ENCODE data around the gene CLSTN2. TPM values are rescaled to one million over a fixed set of nuclear protein-coding genes. Genes with fewer than 3 reads are reported as not detected.

CLSTN2 gene
- total and polyA plus RNA-seq, 2 of the 13 experiments (the other 11 are each of a cell fraction or from before 2014, with no cell fraction given): not detected

GRCh38 chr3:140242818-140243276 lies 307.9 kb downstream of the CLSTN2 start:
- ChIA-PET POLR2A (no interaction called here), CTCF (ENCODE audit: low intra/inter-chr PET ratio, low total read pairs) (no interaction called here)
- no peak overlapping the region for H2AFZ ChIP-seq (ENCODE audit: low read length)
- H3K4me2 ChIP-seq (ENCODE audit: low read depth, low read length): no peak overlapping the region
- intact Hi-C loops (cut with micrococcal nuclease; ENCODE audit: unreplicated experiment): loop anchor here (5.0 kb wide), 1 partner anchor 1306 kb away; no protein-coding TSS in a partner anchor
- in situ Hi-C loops (cut with HindIII; ENCODE audit: extremely low pct_ligation_motif_present, low pct_unique_long_range_greater_than_20kb): no loop called here
- H4K20me1 ChIP-seq (ENCODE audit: insufficient read depth, low read length): no peaks in the 10 kb centered on the region
- H3K9me3 ChIP-seq (ENCODE audit: low read length): no peaks in the 10 kb centered on the region
- H3K27ac ChIP-seq (ENCODE audit: extremely low read length, insufficient read depth, low read length): no peak overlapping the region
- 35% methylated on average over 3 of the region's 5 CpGs for WGBS (ENCODE audit: low lambda C conversion rate)
- no peak for DNase-seq (ENCODE audit: low spot score)
- H3K9ac ChIP-seq (ENCODE audit: insufficient read depth, low read depth, low read length): no peak overlapping the region
- H3K79me2 ChIP-seq (ENCODE audit: insufficient read depth, low read length): no peaks in the 10 kb centered on the region
- ATAC-seq: no peak
- FAIRE-seq: no peak
- BruUV-seq (replicated peaks): no TSS peak
- H3K36me3 ChIP-seq (replicated peaks in 1 of 2; ENCODE audit: control insufficient read depth in 1 of 2, insufficient read depth in 2 of 2, low read length in 2 of 2): no peaks in the 10 kb centered on the region
- no peak overlapping the region for H3K4me3 ChIP-seq (replicated peaks in 1 of 3; ENCODE audit: insufficient read depth in 1 of 3, low read depth in 2 of 3, low read length in 3 of 3)
- TF ChIP-seq, protein P1, sequence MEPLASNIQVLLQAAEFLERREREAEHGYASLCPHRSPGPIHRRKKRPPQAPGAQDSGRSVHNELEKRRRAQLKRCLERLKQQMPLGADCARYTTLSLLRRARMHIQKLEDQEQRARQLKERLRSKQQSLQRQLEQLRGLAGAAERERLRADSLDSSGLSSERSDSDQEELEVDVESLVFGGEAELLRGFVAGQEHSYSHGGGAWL (CRISPR knock-in tag; IDR thresholded peaks at IDR 0.05): no peak
- TF ChIP-seq ZFP1 (CRISPR knock-in tag; IDR thresholded peaks at IDR 0.05) (no peak), ZNF652 (CRISPR knock-in tag; IDR thresholded peaks at IDR 0.05; ENCODE audit: borderline replicate concordance, low read depth) (no peak)
- H3K27me3 ChIP-seq (ENCODE audit: control insufficient read depth in 1 of 2, insufficient read depth in 2 of 2, low read length in 2 of 2): no peaks in the 10 kb centered on the region
- no peaks in the 10 kb centered on the region for H3K4me1 ChIP-seq (ENCODE audit: insufficient read depth, low read length)

DNA sequence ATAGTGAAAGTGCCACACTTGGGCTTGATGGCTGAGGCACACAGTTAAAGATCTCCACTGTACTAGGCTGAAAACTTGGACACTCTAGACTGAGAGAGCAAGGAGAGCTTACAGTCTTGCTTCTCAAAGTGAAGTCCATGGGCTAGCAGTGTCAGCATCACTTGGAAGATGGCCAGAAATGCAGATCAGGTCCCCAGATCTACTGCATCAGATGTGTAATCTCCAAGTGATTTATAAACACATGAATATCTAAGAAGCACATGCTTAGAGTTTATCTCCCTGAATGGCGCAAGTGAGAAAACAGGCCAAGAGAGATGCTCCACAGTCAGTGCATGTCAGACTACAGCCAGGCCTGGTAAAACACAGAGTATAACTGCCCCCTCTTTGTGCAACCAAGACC lies 308.6 kb downstream of the CLSTN2 start:
- FAIRE-seq (no peak), DNase-seq (ENCODE audit: low spot score) (no peak), ATAC-seq (no peak)
- H4K20me1 ChIP-seq (ENCODE audit: insufficient read depth, low read length): no peaks in the 10 kb centered on the region
- BruUV-seq (replicated peaks): no TSS peak
- intact Hi-C loops (cut with micrococcal nuclease; ENCODE audit: unreplicated experiment) (loop anchor here (5.0 kb wide), 1 partner anchor 1306 kb away; no protein-coding TSS in a partner anchor), in situ Hi-C loops (cut with HindIII; ENCODE audit: extremely low pct_ligation_motif_present, low pct_unique_long_range_greater_than_20kb) (no loop called here)
- H2AFZ ChIP-seq (ENCODE audit: low read length): no peak overlapping the region
- no peak overlapping the region for H3K9ac ChIP-seq (ENCODE audit: insufficient read depth, low read depth, low read length)
- WGBS (ENCODE audit: low lambda C conversion rate): 33% methylated on average over 1 of the region's 1 CpG
- POLR2A ChIA-PET: no interaction called here
- no peak overlapping the region for H3K27ac ChIP-seq (ENCODE audit: extremely low read length, insufficient read depth, low read length)
- H3K9me3 ChIP-seq (ENCODE audit: low read length): no peaks in the 10 kb centered on the region
- CTCF ChIA-PET (ENCODE audit: low intra/inter-chr PET ratio, low total read pairs): no interaction called here
- no peaks in the 10 kb centered on the region for H3K36me3 ChIP-seq (replicated peaks in 1 of 2; ENCODE audit: control insufficient read depth in 1 of 2, insufficient read depth in 2 of 2, low read length in 2 of 2)
- H3K4me1 ChIP-seq (ENCODE audit: insufficient read depth, low read length): no peaks in the 10 kb centered on the region
- H3K79me2 ChIP-seq (ENCODE audit: insufficient read depth, low read length): no peaks in the 10 kb centered on the region
- H3K4me2 ChIP-seq (ENCODE audit: low read depth, low read length): no peak overlapping the region
- H3K27me3 ChIP-seq (ENCODE audit: control insufficient read depth in 1 of 2, insufficient read depth in 2 of 2, low read length in 2 of 2): no peaks in the 10 kb centered on the region
- H3K4me3 ChIP-seq (replicated peaks in 1 of 3; ENCODE audit: insufficient read depth in 1 of 3, low read depth in 2 of 3, low read length in 3 of 3): no peak overlapping the region
- TF ChIP-seq, protein P2, sequence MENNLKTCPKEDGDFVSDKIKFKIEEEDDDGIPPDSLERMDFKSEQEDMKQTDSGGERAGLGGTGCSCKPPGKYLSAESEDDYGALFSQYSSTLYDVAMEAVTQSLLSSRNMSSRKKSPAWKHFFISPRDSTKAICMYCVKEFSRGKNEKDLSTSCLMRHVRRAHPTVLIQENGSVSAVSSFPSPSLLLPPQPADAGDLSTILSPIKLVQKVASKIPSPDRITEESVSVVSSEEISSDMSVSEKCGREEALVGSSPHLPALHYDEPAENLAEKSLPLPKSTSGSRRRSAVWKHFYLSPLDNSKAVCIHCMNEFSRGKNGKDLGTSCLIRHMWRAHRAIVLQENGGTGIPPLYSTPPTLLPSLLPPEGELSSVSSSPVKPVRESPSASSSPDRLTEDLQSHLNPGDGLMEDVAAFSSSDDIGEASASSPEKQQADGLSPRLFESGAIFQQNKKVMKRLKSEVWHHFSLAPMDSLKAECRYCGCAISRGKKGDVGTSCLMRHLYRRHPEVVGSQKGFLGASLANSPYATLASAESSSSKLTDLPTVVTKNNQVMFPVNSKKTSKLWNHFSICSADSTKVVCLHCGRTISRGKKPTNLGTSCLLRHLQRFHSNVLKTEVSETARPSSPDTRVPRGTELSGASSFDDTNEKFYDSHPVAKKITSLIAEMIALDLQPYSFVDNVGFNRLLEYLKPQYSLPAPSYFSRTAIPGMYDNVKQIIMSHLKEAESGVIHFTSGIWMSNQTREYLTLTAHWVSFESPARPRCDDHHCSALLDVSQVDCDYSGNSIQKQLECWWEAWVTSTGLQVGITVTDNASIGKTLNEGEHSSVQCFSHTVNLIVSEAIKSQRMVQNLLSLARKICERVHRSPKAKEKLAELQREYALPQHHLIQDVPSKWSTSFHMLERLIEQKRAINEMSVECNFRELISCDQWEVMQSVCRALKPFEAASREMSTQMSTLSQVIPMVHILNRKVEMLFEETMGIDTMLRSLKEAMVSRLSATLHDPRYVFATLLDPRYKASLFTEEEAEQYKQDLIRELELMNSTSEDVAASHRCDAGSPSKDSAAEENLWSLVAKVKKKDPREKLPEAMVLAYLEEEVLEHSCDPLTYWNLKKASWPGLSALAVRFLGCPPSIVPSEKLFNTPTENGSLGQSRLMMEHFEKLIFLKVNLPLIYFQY (CRISPR knock-in tag; IDR thresholded peaks at IDR 0.05; ENCODE audit: borderline replicate concordance): no peak
- TF ChIP-seq, protein P3, sequence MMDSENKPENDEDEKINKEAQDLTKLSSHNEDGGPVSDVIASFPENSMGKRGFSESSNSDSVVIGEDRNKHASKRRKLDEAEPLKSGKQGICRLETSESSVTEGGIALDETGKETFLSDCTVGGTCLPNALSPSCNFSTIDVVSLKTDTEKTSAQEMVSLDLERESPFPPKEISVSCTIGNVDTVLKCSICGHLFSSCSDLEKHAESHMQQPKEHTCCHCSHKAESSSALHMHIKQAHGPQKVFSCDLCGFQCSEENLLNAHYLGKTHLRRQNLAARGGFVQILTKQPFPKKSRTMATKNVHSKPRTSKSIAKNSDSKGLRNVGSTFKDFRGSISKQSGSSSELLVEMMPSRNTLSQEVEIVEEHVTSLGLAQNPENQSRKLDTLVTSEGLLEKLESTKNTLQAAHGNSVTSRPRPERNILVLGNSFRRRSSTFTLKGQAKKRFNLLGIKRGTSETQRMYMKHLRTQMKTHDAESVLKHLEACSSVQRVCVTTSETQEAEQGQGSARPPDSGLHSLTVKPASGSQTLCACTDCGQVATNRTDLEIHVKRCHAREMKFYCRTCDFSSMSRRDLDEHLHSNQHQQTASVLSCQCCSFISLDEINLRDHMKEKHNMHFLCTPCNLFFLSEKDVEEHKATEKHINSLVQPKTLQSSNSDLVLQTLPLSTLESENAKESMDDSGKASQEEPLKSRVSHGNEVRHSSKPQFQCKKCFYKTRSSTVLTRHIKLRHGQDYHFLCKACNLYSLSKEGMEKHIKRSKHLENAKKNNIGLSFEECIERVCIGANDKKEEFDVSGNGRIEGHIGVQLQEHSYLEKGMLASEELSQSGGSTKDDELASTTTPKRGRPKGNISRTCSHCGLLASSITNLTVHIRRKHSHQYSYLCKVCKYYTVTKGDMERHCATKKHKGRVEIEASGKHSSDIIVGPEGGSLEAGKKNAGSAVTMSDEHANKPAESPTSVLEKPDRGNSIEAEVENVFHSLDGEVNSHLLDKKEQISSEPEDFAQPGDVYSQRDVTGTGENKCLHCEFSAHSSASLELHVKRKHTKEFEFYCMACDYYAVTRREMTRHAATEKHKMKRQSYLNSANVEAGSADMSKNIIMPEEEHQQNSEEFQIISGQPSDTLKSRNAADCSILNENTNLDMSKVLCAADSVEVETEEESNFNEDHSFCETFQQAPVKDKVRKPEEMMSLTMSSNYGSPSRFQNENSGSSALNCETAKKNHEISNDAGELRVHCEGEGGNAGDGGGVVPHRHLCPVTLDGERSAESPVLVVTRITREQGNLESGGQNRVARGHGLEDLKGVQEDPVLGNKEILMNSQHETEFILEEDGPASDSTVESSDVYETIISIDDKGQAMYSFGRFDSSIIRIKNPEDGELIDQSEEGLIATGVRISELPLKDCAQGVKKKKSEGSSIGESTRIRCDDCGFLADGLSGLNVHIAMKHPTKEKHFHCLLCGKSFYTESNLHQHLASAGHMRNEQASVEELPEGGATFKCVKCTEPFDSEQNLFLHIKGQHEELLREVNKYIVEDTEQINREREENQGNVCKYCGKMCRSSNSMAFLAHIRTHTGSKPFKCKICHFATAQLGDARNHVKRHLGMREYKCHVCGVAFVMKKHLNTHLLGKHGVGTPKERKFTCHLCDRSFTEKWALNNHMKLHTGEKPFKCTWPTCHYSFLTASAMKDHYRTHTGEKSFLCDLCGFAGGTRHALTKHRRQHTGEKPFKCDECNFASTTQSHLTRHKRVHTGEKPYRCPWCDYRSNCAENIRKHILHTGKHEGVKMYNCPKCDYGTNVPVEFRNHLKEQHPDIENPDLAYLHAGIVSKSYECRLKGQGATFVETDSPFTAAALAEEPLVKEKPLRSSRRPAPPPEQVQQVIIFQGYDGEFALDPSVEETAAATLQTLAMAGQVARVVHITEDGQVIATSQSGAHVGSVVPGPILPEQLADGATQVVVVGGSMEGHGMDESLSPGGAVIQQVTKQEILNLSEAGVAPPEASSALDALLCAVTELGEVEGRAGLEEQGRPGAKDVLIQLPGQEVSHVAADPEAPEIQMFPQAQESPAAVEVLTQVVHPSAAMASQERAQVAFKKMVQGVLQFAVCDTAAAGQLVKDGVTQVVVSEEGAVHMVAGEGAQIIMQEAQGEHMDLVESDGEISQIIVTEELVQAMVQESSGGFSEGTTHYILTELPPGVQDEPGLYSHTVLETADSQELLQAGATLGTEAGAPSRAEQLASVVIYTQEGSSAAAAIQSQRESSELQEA (CRISPR knock-in tag; IDR thresholded peaks at IDR 0.05; ENCODE audit: not compliant biosample characterization): no peak
